Gastroesophageal sphincter (tissue), 4 donors: ENCODE measurements around the gene GPR55. TPM values are rescaled to one million over a fixed set of nuclear protein-coding genes. Genes with fewer than 3 reads are reported as not detected.

Experiments used
- ATAC-seq: fragments of 150-250 bp; one replicate; pipeline ENCODE4 v1.9.1; 2016; ENCODE audit warnings: mild to moderate bottlenecking, moderate library complexity
- H3K27ac ChIP-seq, 4 donors: fragments of 200-600 bp; sonication (generic) in 3 of 4; 1 replicate in 3 of 4; 2 replicates in 1 of 4; pipeline ENCODE4 v1.5.1; 2016 to 2019
- H3K27me3 ChIP-seq: fragments of 200-600 bp; sonication (generic); one replicate; pipeline ENCODE4 v1.5.1; 2019
- H3K36me3 ChIP-seq, 2 donors: fragments of 200-600 bp; sonication (generic); one replicate each; pipeline ENCODE4 v1.5.1; 2019; ENCODE audit warnings: control low read depth in 1 of 2
- H3K4me1 ChIP-seq, 3 donors: fragments of 200-600 bp; sonication (generic); 1 replicate in 2 of 3; 2 replicates in 1 of 3; pipeline ENCODE4 v1.5.1; 2016 to 2019; ENCODE audit warnings: control low read depth in 2 of 3
- H3K4me3 ChIP-seq, 2 donors: fragments of 200-600 bp; sonication (generic); one replicate each; pipeline ENCODE4 v1.5.1; 2019; ENCODE audit warnings: mild to moderate bottlenecking in 1 of 2, moderate library complexity in 1 of 2
- H3K9me3 ChIP-seq, 3 donors: fragments of 200-600 bp; sonication (generic); one replicate each; pipeline ENCODE4 v1.5.1; 2017 to 2019; ENCODE audit warnings: control low read depth in 2 of 3
- CTCF ChIP-seq, 4 experiments: fragments of 200-600 bp in 2 of 4; fragments of 450-650 bp in 2 of 4; sonication (generic) in 1 of 4; IDR thresholded peaks; one replicate each; pipeline ENCODE4 v1.5.1; 2017 to 2019; ENCODE audit warnings: antibody characterized with exemption in 4 of 4, mild to moderate bottlenecking in 2 of 4, moderate library complexity in 2 of 4
- EP300 ChIP-seq: sonication (generic); formaldehyde crosslinking; IDR thresholded peaks from one replicate; pipeline ENCODE4 v1.6.1; 2017; ENCODE audit warnings: antibody characterized with exemption, mild to moderate bottlenecking
- POLR2A ChIP-seq, 2 donors: fragments of 450-650 bp; IDR thresholded peaks; one replicate each; pipeline ENCODE4 v1.6.1; 2017; ENCODE audit warnings: antibody characterized with exemption in 2 of 2, mild to moderate bottlenecking in 2 of 2, moderate library complexity in 1 of 2
- POLR2AphosphoS5 ChIP-seq: sonication (generic); formaldehyde crosslinking; IDR thresholded peaks from one replicate; pipeline ENCODE4 v1.6.1; 2017; ENCODE audit warnings: antibody characterized with exemption
- WGBS, 2 donors: methylation state at CpG; one replicate each; pipeline ENCODE4 v1.1.5; 2018; ENCODE audit warnings: low coverage in 1 of 2; 5-methylcytosine and 5-hydroxymethylcytosine counted together
- total RNA-seq, 4 donors: library from RNA; depleted of rRNA; stranded (reverse); fragments of >200 nt; gene quantifications; one replicate each; pipeline ENCODE4 v1.1.0, GENCODE V29; 2016

Gene GPR55
- total RNA-seq, 4 donors from 2014 or later = 0.08 to 0.12 TPM; not detected in 2

GRCh38 chr2:230921806-230922595 lies 3.0 kb downstream of the GPR55 start:
- Histone ChIP-seq H3K36me3 (no peaks in the 10 kb centered on the region), H3K9me3 (no peaks in the 10 kb centered on the region), H3K4me3 (no peak overlapping the region), H3K27me3 (peaks cover 6% of the 10 kb centered on the region), H3K4me1 (no peaks in the 10 kb centered on the region), H3K27ac (no peak overlapping the region)
- TF ChIP-seq EP300 (no peak), POLR2AphosphoS5 (no peak), POLR2A (IDR thresholded peaks at IDR 0.05) (no peak), CTCF (IDR thresholded peaks at IDR 0.05) (no peak)
- no peak for ATAC-seq
- 63 to 79% methylated on average over 7 to 9 of the region's 11 CpGs for WGBS, 2 donors

GRCh38 chr2:230920167-230920566 lies 4.9 kb downstream of the GPR55 start:
- H3K4me3 ChIP-seq = no peak overlapping the region
- no peaks in the 10 kb centered on the region for H3K9me3 ChIP-seq
- H3K4me1 ChIP-seq = no peaks in the 10 kb centered on the region
- ATAC-seq = no peak
- H3K27ac ChIP-seq = no peak overlapping the region
- TF ChIP-seq POLR2A (IDR thresholded peaks at IDR 0.05) = no peak
- TF ChIP-seq EP300 = no peak
- no peak for TF ChIP-seq CTCF (IDR thresholded peaks at IDR 0.05)
- no peak for TF ChIP-seq POLR2AphosphoS5
- H3K27me3 ChIP-seq = peaks cover 6% of the 10 kb centered on the region
- no peaks in the 10 kb centered on the region for H3K36me3 ChIP-seq
- WGBS, 2 donors = 43 to 64% methylated on average over 1 to 2 of the region's 2 CpGs

- TF ChIP-seq POLR2A (IDR thresholded peaks at IDR 0.05) (no peak), EP300 (no peak), POLR2AphosphoS5 (no peak), CTCF (IDR thresholded peaks at IDR 0.05) (no peak)
These were observed 5.4 kb downstream of the GPR55 start for GRCh38 chr2:230919681-230920080.

GRCh38 chr2:230919240-230919639 lies 5.8 kb downstream of the GPR55 start:
- Histone ChIP-seq H3K36me3 (no peaks in the 10 kb centered on the region), H3K27me3 (peaks cover 2% of the 10 kb centered on the region), H3K4me3 (no peak overlapping the region), H3K4me1 (no peaks in the 10 kb centered on the region), H3K27ac (no peak overlapping the region), H3K9me3 (no peaks in the 10 kb centered on the region)
- no peak for TF ChIP-seq POLR2AphosphoS5
- no peak for TF ChIP-seq POLR2A (IDR thresholded peaks at IDR 0.05)
- TF ChIP-seq EP300 = no peak
- TF ChIP-seq CTCF (IDR thresholded peaks at IDR 0.05) = no peak
- WGBS, 2 donors = 68 to 100% methylated on average over 2 of the region's 2 CpGs
- ATAC-seq = no peak

More at GRCh38 chr2:230919681-230920080, 5.4 kb downstream of the GPR55 start:
- WGBS, 2 donors = 53 to 88% methylated on average over 2 of the region's 2 CpGs
- no peak for ATAC-seq
- Histone ChIP-seq H3K27me3 (peaks cover 1% of the 10 kb centered on the region), H3K4me1 (no peaks in the 10 kb centered on the region), H3K27ac (no peak overlapping the region), H3K9me3 (no peaks in the 10 kb centered on the region), H3K36me3 (no peaks in the 10 kb centered on the region), H3K4me3 (no peak overlapping the region)

- TF ChIP-seq CTCF (IDR thresholded peaks at IDR 0.05) (no peak), EP300 (no peak), POLR2A (IDR thresholded peaks at IDR 0.05) (no peak), POLR2AphosphoS5 (no peak)
- Histone ChIP-seq H3K4me1 (no peaks in the 10 kb centered on the region), H3K4me3 (no peak overlapping the region), H3K36me3 (no peaks in the 10 kb centered on the region), H3K27ac (no peak overlapping the region), H3K27me3 (peaks cover 9% of the 10 kb centered on the region), H3K9me3 (no peaks in the 10 kb centered on the region)
- 73% methylated on average over 2 to 7 of the region's 7 CpGs for WGBS, 2 donors
- ATAC-seq = no peak
These were observed 8.8 kb downstream of the GPR55 start for GRCh38 chr2:230916218-230916617.
